ENCODE results near the gene SCTR. TPM values are rescaled to one million over a fixed set of nuclear protein-coding genes. Genes with fewer than 3 reads are reported as not detected.

Gene SCTR
- total and polyA plus RNA-seq, 2 of the 13 experiments (the other 11 are each of a cell fraction or from before 2014, with no cell fraction given), result not detected

- TF ChIP-seq ZNF331 (CRISPR knock-in tag; IDR thresholded peaks at IDR 0.05) (0 out of 2 replicates have a peak, but pooled peaks have one; percentile 23), SAP130 (CRISPR knock-in tag; IDR thresholded peaks at IDR 0.05; ENCODE audit: low read depth) (peak; percentile 53), SP5 (CRISPR knock-in tag; IDR thresholded peaks at IDR 0.05; ENCODE audit: borderline replicate concordance, low read depth) (0 out of 2 replicates have a peak, but pooled peaks have one; percentile 19), RARA (CRISPR knock-in tag; IDR thresholded peaks at IDR 0.05) (peak; percentile 64; the same call in 1 of the 2 replicates), TSC22D2 (CRISPR knock-in tag; IDR thresholded peaks at IDR 0.05; ENCODE audit: borderline replicate concordance) (no peak), CCAR2 (optimal IDR thresholded peaks at IDR 0.05; ENCODE audit: low read depth, low read length) (no peak), ZNF720 (CRISPR knock-in tag; IDR thresholded peaks at IDR 0.05) (no peak), KLF16 (CRISPR knock-in tag; IDR thresholded peaks at IDR 0.05) (0 out of 4 replicates have a peak, but pooled peaks of 1 of the 2 experiments have one; percentile 15), CSRNP2 (CRISPR knock-in tag; conservative IDR thresholded peaks at IDR 0.05; ENCODE audit: low read depth) (no peak), MED1 (CRISPR knock-in tag; IDR thresholded peaks at IDR 0.05) (peak; percentile 55; the same call in 1 of the 2 replicates), FOXC1 (CRISPR knock-in tag; IDR thresholded peaks at IDR 0.05; ENCODE audit: borderline replicate concordance) (peak; percentile 74), HDAC2 (CRISPR knock-in tag; IDR thresholded peaks at IDR 0.05) (peak; percentile 72), ZNF337 (CRISPR knock-in tag; IDR thresholded peaks at IDR 0.05; ENCODE audit: borderline replicate concordance, low read depth) (no peak), TBX2 (CRISPR knock-in tag; IDR thresholded peaks at IDR 0.05; ENCODE audit: borderline replicate concordance) (peak; percentile 56; the same call in 1 of the 2 replicates), TAF15 (IDR thresholded peaks at IDR 0.05; ENCODE audit: low read depth, low read length, poor library complexity, severe bottlenecking) (no peak), ATF1 (CRISPR knock-in tag; IDR thresholded peaks at IDR 0.05) (no peak), ZBTB4 (CRISPR knock-in tag; IDR thresholded peaks at IDR 0.05; ENCODE audit: borderline replicate concordance) (no peak)
- TF ChIP-seq, protein P1, sequence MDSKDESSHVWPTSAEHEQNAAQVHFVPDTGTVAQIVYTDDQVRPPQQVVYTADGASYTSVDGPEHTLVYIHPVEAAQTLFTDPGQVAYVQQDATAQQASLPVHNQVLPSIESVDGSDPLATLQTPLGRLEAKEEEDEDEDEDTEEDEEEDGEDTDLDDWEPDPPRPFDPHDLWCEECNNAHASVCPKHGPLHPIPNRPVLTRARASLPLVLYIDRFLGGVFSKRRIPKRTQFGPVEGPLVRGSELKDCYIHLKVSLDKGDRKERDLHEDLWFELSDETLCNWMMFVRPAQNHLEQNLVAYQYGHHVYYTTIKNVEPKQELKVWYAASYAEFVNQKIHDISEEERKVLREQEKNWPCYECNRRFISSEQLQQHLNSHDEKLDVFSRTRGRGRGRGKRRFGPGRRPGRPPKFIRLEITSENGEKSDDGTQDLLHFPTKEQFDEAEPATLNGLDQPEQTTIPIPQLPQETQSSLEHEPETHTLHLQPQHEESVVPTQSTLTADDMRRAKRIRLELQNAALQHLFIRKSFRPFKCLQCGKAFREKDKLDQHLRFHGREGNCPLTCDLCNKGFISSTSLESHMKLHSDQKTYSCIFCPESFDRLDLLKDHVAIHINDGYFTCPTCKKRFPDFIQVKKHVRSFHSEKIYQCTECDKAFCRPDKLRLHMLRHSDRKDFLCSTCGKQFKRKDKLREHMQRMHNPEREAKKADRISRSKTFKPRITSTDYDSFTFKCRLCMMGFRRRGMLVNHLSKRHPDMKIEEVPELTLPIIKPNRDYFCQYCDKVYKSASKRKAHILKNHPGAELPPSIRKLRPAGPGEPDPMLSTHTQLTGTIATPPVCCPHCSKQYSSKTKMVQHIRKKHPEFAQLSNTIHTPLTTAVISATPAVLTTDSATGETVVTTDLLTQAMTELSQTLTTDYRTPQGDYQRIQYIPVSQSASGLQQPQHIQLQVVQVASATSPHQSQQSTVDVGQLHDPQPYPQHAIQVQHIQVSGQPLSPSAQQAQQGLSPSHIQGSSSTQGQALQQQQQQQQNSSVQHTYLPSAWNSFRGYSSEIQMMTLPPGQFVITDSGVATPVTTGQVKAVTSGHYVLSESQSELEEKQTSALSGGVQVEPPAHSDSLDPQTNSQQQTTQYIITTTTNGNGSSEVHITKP (CRISPR knock-in tag; IDR thresholded peaks at IDR 0.05; ENCODE audit: low read depth), result peak; percentile 68
- TF ChIP-seq, protein P2, sequence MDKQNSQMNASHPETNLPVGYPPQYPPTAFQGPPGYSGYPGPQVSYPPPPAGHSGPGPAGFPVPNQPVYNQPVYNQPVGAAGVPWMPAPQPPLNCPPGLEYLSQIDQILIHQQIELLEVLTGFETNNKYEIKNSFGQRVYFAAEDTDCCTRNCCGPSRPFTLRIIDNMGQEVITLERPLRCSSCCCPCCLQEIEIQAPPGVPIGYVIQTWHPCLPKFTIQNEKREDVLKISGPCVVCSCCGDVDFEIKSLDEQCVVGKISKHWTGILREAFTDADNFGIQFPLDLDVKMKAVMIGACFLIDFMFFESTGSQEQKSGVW (CRISPR knock-in tag; IDR thresholded peaks at IDR 0.05; ENCODE audit: borderline replicate concordance), result no peak
Measured at GRCh38 chr2:119469661-119470297, 54.5 kb downstream of the SCTR start (continued).
